KMS-11 (cell line): ENCODE measurements around the gene CCDC24.

Experiments
- H2AFZ ChIP-seq: fragments of 200-600 bp; sonication (generic); 2 replicates; pipeline ENCODE4 v1.6.1; 2016; ENCODE audit warnings: antibody characterized with exemption, mixed run types, low read depth
- H3K27ac ChIP-seq: fragments of 200-600 bp; sonication (generic); 2 replicates; pipeline ENCODE4 v1.6.1; 2016; ENCODE audit warnings: mild to moderate bottlenecking, mixed run types
- H3K27me3 ChIP-seq: fragments of 200-600 bp; sonication (generic); 2 replicates; pipeline ENCODE4 v1.6.1; 2017; ENCODE audit warnings: mild to moderate bottlenecking, low read depth, mixed run types, moderate library complexity; ENCODE audit not compliant: insufficient read depth
- H3K36me3 ChIP-seq: fragments of 200-600 bp; sonication (generic); 2 replicates; pipeline ENCODE4 v1.6.1; 2017; ENCODE audit warnings: mild to moderate bottlenecking, mixed run types; ENCODE audit not compliant: insufficient read depth
- H3K4me1 ChIP-seq: fragments of 200-600 bp; sonication (generic); 2 replicates; pipeline ENCODE4 v1.6.1; 2016; ENCODE audit warnings: mild to moderate bottlenecking, low read depth, mixed run types; ENCODE audit not compliant: poor library complexity, severe bottlenecking
- H3K4me2 ChIP-seq: fragments of 200-600 bp; sonication (generic); 2 replicates; pipeline ENCODE4 v1.7.0; 2016; ENCODE audit warnings: mild to moderate bottlenecking, mixed run types
- H3K4me3 ChIP-seq: fragments of 200-600 bp; sonication (generic); IDR thresholded peaks from 2 replicates; pipeline ENCODE4 v1.6.1; 2017; ENCODE audit warnings: low read depth, low read length, mixed read lengths; ENCODE audit not compliant: insufficient read depth
- H3K79me2 ChIP-seq: fragments of 200-600 bp; sonication (generic); 2 replicates; pipeline ENCODE4 v1.6.1; 2016; ENCODE audit warnings: low read depth, mixed run types; ENCODE audit not compliant: insufficient read depth
- H3K9ac ChIP-seq: fragments of 200-600 bp; sonication (generic); 2 replicates; pipeline ENCODE4 v1.6.1; 2016; ENCODE audit warnings: mild to moderate bottlenecking, mixed run types
- H4K20me1 ChIP-seq: fragments of 200-600 bp; sonication (generic); 2 replicates; pipeline ENCODE4 v1.6.1; 2016; ENCODE audit warnings: mild to moderate bottlenecking, mixed run types; ENCODE audit not compliant: insufficient read depth
- CTCF ChIP-seq: fragments of 200-600 bp; sonication (generic); conservative IDR thresholded peaks from 2 replicates; pipeline ENCODE4 v1.6.1; 2017; ENCODE audit warnings: low read depth, mild to moderate bottlenecking, antibody characterized with exemption, low read length, moderate library complexity, mixed read lengths

Gene CCDC24

DNA sequence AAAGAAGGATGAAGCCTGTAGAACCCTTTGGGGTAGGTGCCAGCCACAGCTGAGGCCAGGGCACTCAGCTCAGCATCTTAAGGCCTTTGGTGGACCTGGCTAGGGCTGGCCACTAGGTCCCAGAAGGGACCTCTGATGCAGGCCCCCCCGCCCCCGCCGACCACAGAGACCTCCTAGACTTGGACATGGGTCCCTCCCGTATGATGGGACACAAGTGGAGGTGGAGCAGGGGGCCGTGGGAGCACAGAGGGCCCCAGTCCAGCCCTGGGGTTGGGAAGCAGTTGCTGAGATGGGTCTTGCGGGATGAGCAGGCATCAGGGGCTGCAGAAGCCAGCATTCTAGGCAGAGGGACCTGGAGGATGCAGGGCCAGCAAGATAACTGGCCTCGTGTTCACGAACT is 9.2 kb upstream of the CCDC24 start:
- H4K20me1 ChIP-seq, result no peaks in the 10 kb centered on the region
- H3K4me3 ChIP-seq, result no peak overlapping the region
- H3K79me2 ChIP-seq, result peaks cover 21% of the 10 kb centered on the region; the same call in 1 of the 2 replicates
- no peaks in the 10 kb centered on the region for H3K36me3 ChIP-seq
- H3K9ac ChIP-seq, result no peak overlapping the region
- no peaks in the 10 kb centered on the region for H3K27me3 ChIP-seq
- no peak for TF ChIP-seq CTCF
- H3K4me1 ChIP-seq, result peaks cover 16% of the 10 kb centered on the region
- no peak overlapping the region for H3K4me2 ChIP-seq
- H2AFZ ChIP-seq, result no peak overlapping the region
- H3K27ac ChIP-seq, result no peak overlapping the region

GRCh38 chr1:43982808-43983207 is 8.6 kb upstream of the CCDC24 start:
- Histone ChIP-seq H4K20me1 (no peaks in the 10 kb centered on the region), H3K4me3 (no peak overlapping the region), H3K27ac (no peak overlapping the region), H3K4me2 (no peak overlapping the region), H2AFZ (no peak overlapping the region), H3K27me3 (no peaks in the 10 kb centered on the region), H3K79me2 (peaks cover 15% of the 10 kb centered on the region; the same call in 1 of the 2 replicates), H3K9ac (no peak overlapping the region), H3K4me1 (peaks cover 12% of the 10 kb centered on the region), H3K36me3 (no peaks in the 10 kb centered on the region)
- no peak for TF ChIP-seq CTCF

GRCh38 chr1:43983253-43983899 is 8.0 kb upstream of the CCDC24 start:
- no peak overlapping the region for H3K4me3 ChIP-seq
- H2AFZ ChIP-seq, result no peak overlapping the region
- no peak overlapping the region for H3K9ac ChIP-seq
- no peaks in the 10 kb centered on the region for H3K27me3 ChIP-seq
- no peak overlapping the region for H3K27ac ChIP-seq
- H3K79me2 ChIP-seq, result peaks cover 13% of the 10 kb centered on the region; the same call in 1 of the 2 replicates
- TF ChIP-seq CTCF, result no peak
- no peaks in the 10 kb centered on the region for H3K36me3 ChIP-seq
- H3K4me1 ChIP-seq, result peaks cover 7% of the 10 kb centered on the region
- no peaks in the 10 kb centered on the region for H4K20me1 ChIP-seq
- H3K4me2 ChIP-seq, result no peak overlapping the region

- H3K9ac ChIP-seq, result no peak overlapping the region
- H4K20me1 ChIP-seq, result no peaks in the 10 kb centered on the region
- H3K27ac ChIP-seq, result no peak overlapping the region
- H3K4me3 ChIP-seq, result no peak overlapping the region
- peaks cover 11% of the 10 kb centered on the region; the same call in 1 of the 2 replicates for H3K79me2 ChIP-seq
- TF ChIP-seq CTCF, result no peak
- H2AFZ ChIP-seq, result no peak overlapping the region
- H3K4me1 ChIP-seq, result peaks cover 6% of the 10 kb centered on the region
- H3K27me3 ChIP-seq, result no peaks in the 10 kb centered on the region
- no peaks in the 10 kb centered on the region for H3K36me3 ChIP-seq
- no peak overlapping the region for H3K4me2 ChIP-seq
Measured at GRCh38 chr1:43984855-43985254, 6.5 kb upstream of the CCDC24 start.
